Astrocyte (in vitro differentiated cells and primary cell): Measurements from ENCODE around the gene TRDN.
"Not testable (repeated sequence)": the region's sequence is repeated elsewhere in the genome, so short reads cannot be mapped to it uniquely, and the experiment has no call there.

ENCODE experiments used
- EZH2 ChIP-seq: IDR thresholded peaks from 2 replicates; pipeline ENCODE4 v1.6.1; 2012; ENCODE audit warnings: mild to moderate bottlenecking, low read length, inconsistent platforms; ENCODE audit not compliant: insufficient read depth
- TF ChIP-seq, protein P1 (sequence below): IDR thresholded peaks from 2 replicates; pipeline ENCODE4 v1.5.1; 2011; ENCODE audit warnings: low read depth, mild to moderate bottlenecking, inconsistent platforms, low read length, moderate library complexity; ENCODE audit not compliant: insufficient read depth

DNA sequence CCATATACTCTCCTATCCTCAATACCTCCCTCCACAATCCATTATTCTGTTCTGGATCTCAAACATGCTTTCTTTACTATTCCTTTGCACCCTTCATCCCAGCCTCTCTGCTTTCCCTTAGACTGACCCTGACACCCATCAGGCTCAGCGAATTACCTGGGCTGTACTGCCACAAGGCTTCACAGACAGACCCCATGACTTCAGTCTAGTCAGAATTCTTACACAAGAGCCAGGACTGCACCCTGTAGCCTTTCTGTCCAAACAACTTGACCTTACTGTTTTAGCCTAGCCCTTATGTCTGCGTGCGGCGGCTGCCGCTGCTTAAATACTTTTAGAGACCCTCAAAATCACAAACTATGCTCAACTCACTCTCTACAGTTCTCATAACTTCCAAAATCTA is 76.9 kb downstream of the TRDN start:
- TF ChIP-seq, protein P1, sequence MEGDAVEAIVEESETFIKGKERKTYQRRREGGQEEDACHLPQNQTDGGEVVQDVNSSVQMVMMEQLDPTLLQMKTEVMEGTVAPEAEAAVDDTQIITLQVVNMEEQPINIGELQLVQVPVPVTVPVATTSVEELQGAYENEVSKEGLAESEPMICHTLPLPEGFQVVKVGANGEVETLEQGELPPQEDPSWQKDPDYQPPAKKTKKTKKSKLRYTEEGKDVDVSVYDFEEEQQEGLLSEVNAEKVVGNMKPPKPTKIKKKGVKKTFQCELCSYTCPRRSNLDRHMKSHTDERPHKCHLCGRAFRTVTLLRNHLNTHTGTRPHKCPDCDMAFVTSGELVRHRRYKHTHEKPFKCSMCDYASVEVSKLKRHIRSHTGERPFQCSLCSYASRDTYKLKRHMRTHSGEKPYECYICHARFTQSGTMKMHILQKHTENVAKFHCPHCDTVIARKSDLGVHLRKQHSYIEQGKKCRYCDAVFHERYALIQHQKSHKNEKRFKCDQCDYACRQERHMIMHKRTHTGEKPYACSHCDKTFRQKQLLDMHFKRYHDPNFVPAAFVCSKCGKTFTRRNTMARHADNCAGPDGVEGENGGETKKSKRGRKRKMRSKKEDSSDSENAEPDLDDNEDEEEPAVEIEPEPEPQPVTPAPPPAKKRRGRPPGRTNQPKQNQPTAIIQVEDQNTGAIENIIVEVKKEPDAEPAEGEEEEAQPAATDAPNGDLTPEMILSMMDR = not testable (repeated sequence)
- not testable (repeated sequence) for TF ChIP-seq EZH2
